SHP77 treated with DMSO at 0.1 percent for 48 hours (cell line): Measurements from ENCODE around the gene OXLD1.

Source experiments
- DNase-seq: peaks from one replicate; lab custom pipeline; 2025; lab: John Stamatoyannopoulos, UW

The OXLD1 gene

GRCh38 chr17:81666342-81667191 is at the start of gene OXLD1, which contains the start of gene CCDC137:
TSS of gene OXLD1 (minus strand) at chr17:81666605. CDS start at chr17:81666577, 28 bp downstream.
TSS of gene CCDC137 (plus strand) at chr17:81666737. CDS start at chr17:81666767, 30 bp downstream.
- peak; percentile 92 for DNase-seq

DNA sequence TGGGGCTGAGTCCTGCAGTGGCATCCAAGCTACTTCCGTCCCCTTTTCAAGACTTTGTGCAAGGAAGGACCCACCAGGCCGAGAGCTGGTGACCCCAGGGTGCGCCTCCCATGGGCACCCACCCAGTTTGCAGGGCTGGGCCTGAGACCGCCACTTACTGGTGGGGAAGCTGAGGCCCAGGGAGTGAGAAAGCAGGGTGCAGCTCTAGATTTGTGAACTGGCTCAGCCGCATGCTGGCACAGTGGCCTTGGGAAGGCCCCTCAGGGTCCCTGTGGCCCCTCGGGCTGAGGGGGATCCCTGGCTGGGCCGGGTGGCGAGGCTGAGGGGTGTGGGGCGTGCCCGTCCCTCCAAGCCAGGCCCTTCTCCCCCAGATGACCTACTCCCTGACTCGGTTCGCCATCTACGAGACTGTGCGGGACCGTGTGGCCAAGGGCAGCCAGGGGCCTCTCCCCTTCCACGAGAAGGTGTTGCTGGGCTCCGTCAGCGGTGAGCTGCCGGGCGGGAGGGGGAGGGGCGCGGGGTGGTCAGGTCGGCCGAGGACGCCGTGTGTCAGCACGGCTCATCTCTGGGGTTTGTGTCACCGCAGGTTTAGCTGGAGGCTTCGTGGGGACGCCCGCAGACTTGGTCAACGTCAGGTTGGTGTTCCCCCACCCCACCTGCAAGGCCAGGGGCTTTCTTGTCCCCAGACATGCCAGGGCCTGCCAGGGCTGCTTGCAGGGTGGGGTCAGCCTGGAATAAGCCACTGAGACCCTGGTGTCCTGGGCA is 48.9 kb upstream of the OXLD1 start:
- DNase-seq: no peak

- no peak for DNase-seq
These were observed 48.2 kb upstream of the OXLD1 start for GRCh38 chr17:81714412-81715106.

- peak; percentile 29 for DNase-seq
These were observed 47.4 kb upstream of the OXLD1 start for GRCh38 chr17:81713556-81714411.

- DNase-seq: no peak
These were observed 46.7 kb upstream of the OXLD1 start for GRCh38 chr17:81713004-81713555.

DNA sequence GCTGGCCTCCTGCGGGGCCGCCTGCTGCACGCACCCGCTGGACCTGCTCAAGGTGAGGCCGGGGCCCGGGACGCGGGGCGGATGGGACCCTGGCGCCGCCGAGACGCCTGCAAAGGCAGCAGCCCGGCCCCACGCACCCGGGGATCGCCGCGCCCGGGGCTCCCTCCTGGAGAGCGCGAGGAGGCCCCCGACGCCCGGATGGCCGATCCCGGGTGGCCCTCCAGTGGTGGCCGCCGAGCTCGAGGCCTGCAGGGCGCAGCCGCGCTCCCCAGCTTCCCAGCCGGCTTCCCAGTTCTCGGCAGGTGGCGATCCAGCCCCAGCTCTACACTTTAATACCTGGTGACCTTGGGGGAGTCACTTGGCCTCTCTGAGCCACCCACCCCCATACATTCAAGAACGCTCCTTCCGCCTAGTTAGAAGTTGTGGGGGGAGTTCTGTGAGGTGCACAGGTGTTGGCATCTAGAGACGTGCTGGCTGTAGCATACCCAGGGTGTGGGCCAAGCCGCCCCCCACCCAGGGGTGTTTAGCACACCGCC is 46.1 kb upstream of the OXLD1 start:
- no peak for DNase-seq

GRCh38 chr17:81711814-81712467 is 45.5 kb upstream of the OXLD1 start, which contains the start of gene SLC25A10:
TSS of gene SLC25A10 (plus strand) at chr17:81712284. CDS start at chr17:81712427, 143 bp downstream.
- DNase-seq: peak; percentile 80

DNA sequence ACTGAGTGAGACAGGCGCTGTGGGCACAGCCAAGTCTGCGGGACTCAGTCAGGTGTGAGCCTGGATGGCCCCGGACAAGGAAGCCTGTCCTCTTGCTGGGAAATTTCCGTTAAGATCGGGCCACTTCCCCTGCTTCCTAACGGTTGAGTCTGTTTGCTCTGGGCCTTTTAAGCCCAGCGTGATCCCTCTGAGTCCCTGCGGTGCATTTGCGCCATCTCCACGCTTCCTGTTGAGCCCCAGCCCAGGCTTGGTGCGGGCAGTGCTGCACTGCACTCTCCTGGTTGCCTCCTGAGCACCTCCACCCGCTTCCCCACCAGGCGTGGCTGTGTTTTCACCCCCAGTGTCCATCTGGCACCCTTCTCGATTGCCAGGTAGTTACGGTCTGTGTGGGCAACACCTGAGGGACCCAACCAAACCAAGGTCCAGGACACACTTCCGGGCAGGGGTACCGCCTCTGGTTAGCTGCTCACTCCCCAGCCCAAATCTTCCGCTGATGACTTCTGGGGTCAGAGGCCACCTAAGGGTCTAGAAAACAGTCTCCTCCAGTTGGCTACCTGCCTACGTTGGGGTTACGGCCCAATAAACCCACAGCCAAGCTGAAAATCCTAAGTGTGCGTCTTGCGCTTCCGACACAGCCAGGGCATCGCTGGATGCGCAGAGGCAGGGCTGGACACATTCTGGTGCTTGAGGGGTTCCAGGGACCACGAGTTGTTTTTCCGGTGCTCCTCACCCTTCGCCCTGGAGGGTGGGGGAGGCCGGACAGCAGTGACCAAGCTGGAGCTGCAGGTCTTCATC is 44.3 kb upstream of the OXLD1 start:
- peak; percentile 48 for DNase-seq

- no peak for DNase-seq
These were observed 42.4 kb upstream of the OXLD1 start for GRCh38 chr17:81708739-81709185.

- DNase-seq: no peak
These were observed 41.6 kb upstream of the OXLD1 start for GRCh38 chr17:81707725-81708646.

DNA sequence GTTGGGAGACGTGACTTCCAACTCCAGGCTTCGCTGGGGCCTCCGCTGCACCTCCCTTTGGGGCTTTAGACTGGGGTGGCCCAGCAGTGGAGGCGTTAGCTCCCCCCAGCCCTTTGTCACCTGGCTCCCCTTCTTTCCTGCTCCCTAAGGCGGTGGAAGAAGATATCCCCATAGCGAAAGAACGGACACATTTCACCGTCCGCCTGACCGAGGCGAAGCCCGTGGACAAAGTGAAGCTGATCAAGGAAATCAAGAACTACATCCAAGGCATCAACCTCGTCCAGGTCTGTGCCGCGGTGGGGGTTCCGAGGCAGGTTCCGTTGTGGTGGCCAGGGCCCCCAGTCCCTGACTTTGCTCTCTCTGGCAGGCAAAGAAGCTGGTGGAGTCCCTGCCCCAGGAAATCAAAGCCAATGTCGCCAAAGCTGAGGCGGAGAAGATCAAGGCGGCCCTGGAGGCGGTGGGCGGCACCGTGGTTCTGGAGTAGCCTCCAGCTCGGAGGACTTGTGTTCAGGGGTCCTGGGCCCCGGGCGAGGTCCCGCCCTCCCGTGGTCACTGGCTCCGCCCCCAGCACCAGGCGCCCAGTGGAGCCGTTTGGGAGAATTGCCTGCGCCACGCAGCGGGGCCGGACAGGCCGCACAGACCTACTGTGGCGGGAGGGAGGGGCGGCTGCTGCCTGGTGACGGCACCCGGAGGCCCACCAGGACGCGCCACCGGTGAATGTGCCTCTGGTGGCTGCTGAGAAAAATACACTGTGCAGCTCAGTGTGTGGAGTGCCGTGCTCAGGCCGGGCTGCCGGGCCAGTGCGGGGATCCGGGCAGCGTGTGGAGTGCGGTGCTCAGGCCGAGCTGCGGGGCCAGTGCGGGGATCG is 40.6 kb upstream of the OXLD1 start:
- no peak for DNase-seq

- no peak for DNase-seq
These were observed 39.8 kb upstream of the OXLD1 start for GRCh38 chr17:81706232-81706611.

GRCh38 chr17:81705518-81706231 is 39.3 kb upstream of the OXLD1 start:
- DNase-seq: no peak

DNA sequence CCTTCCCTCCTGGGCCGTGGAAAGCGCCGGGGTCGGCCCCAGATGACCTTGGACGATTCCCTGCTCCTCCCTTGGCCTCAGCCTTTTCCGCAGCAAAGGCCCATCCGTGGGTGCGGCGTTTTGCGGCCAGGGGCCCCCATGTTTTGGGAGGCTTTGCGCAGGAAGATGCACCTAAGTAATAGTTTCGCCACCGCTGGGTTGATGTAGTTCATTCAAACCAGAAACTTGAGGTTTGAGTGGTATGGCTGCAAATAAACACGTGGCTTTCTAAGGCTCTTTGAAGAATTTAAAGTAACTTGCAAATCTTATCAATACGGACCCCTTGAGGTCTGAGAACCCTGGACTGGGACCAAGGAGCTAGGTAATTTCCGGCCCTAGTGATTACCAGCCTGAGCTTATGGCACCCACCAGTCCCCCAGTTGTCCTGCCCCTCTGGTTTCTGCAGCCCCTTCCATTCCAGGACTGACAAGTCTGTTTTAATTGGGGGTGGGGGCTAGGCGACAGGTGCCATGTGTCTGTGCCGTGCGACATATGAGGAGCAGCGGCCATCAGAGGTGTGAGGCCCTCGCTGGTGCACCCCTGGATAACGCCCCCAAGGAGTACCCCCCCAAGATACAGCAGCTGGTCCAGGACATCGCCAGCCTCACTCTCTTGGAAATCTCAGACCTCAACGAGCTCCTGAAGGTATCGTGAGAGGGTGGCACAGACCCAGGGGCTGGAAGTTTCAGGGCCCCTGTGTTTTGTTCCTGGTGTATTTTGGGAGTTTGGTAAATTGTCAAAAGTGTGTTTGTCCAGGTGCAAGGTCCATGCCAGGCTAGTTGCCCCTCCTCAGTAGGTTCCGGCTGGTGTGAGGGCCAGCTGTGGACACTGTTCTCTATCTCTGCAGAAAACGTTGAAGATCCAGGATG is 37.6 kb upstream of the OXLD1 start:
- DNase-seq: no peak

DNA sequence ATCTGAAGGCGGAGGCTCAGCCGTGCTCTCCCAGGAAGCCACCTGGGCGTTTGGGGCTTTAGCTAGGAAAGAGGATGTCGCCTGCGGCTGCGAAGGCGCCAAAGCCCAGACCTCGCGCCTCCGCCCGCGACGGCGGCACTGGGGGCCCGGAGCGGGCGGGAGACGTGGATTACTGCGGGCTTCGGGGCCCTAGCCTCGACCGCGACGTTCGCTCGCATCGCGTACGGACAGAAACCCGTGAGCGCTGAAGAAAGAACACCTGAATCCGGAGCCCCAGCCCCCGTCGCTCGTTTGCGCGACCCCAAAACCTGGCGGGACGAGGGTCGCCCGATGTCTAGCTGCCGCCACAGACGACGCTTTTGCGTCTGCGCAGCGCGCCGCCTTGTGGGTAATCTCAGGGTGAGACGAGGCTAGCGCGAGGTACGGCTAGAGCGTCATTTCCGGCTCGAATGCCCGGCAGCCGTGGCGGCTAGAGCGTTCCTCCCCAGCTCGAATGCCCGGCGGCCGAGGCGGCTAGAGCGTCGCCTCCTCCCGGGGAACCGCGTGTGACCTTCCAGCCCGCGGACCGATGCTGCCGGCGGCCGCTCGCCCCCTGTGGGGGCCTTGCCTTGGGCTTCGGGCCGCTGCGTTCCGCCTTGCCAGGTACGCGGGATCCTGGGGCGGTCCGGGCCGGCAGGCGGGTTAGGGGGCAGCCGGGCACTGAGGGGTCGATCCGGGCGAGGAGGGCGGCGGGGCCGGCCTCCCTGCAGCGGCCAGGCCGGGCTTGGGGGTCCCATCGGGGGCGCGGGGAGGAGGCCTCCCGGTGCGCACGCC is 36.7 kb upstream of the OXLD1 start, which contains the start of gene MRPL12:
MRPL12 (plus strand) TSS at position 434 of the 813 bp plus-strand sequence; CDS start at position 569, 135 bp downstream.
- DNase-seq: peak; percentile 88
